Measurements from ENCODE around the gene LIN54. TPM values are rescaled to one million over a fixed set of nuclear protein-coding genes. Genes with fewer than 3 reads are reported as not detected.

The LIN54 gene
- total RNA-seq, 1 experiment from 2014 or later = 14.5 TPM

DNA sequence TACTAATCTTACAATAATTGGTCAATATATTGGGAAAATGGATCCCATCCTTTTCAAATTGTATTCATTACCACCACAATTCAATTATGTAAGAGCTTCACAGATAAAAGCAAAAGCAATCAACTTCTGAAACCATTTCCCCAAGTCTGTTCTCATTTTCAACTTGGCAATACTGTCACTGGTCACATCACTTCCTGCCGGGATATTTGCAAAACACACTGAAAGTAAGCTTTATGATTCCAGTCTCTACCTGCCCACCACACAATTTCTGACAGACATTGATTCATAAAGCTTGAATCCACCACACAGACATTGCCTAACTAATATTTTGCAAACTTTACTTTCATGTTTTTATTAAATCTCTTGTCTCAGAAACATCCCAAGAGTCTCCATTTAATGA, 53.6 kb downstream of the LIN54 start:
- H3K36me3 ChIP-seq (ENCODE audit: control insufficient read depth, insufficient read depth, low read length) = no peaks in the 10 kb centered on the region
- in situ Hi-C loops (cut with HindIII; ENCODE audit: low pct_unique_long_range_greater_than_20kb, low sequenced_read_pairs) = no loop called here
- H3K4me1 ChIP-seq (ENCODE audit: control insufficient read depth, insufficient read depth, low read length) = no peaks in the 10 kb centered on the region
- TF ChIP-seq, protein P1, sequence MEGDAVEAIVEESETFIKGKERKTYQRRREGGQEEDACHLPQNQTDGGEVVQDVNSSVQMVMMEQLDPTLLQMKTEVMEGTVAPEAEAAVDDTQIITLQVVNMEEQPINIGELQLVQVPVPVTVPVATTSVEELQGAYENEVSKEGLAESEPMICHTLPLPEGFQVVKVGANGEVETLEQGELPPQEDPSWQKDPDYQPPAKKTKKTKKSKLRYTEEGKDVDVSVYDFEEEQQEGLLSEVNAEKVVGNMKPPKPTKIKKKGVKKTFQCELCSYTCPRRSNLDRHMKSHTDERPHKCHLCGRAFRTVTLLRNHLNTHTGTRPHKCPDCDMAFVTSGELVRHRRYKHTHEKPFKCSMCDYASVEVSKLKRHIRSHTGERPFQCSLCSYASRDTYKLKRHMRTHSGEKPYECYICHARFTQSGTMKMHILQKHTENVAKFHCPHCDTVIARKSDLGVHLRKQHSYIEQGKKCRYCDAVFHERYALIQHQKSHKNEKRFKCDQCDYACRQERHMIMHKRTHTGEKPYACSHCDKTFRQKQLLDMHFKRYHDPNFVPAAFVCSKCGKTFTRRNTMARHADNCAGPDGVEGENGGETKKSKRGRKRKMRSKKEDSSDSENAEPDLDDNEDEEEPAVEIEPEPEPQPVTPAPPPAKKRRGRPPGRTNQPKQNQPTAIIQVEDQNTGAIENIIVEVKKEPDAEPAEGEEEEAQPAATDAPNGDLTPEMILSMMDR (IDR thresholded peaks at IDR 0.05) = no peak
- TF ChIP-seq, protein P2, sequence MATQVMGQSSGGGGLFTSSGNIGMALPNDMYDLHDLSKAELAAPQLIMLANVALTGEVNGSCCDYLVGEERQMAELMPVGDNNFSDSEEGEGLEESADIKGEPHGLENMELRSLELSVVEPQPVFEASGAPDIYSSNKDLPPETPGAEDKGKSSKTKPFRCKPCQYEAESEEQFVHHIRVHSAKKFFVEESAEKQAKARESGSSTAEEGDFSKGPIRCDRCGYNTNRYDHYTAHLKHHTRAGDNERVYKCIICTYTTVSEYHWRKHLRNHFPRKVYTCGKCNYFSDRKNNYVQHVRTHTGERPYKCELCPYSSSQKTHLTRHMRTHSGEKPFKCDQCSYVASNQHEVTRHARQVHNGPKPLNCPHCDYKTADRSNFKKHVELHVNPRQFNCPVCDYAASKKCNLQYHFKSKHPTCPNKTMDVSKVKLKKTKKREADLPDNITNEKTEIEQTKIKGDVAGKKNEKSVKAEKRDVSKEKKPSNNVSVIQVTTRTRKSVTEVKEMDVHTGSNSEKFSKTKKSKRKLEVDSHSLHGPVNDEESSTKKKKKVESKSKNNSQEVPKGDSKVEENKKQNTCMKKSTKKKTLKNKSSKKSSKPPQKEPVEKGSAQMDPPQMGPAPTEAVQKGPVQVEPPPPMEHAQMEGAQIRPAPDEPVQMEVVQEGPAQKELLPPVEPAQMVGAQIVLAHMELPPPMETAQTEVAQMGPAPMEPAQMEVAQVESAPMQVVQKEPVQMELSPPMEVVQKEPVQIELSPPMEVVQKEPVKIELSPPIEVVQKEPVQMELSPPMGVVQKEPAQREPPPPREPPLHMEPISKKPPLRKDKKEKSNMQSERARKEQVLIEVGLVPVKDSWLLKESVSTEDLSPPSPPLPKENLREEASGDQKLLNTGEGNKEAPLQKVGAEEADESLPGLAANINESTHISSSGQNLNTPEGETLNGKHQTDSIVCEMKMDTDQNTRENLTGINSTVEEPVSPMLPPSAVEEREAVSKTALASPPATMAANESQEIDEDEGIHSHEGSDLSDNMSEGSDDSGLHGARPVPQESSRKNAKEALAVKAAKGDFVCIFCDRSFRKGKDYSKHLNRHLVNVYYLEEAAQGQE (IDR thresholded peaks at IDR 0.05; ENCODE audit: insufficient read depth in 1 of 2, low read depth in 2 of 2, low read length in 1 of 2) = no peak
- no peak for TF ChIP-seq TCF7L2 (IDR thresholded peaks at IDR 0.05; ENCODE audit: low read depth, low read length)
- no peak for TF ChIP-seq POLR2AphosphoS5 (IDR thresholded peaks at IDR 0.05; ENCODE audit: low read depth, low read length)
- no peak for TF ChIP-seq SIN3A (IDR thresholded peaks at IDR 0.05; ENCODE audit: borderline replicate concordance, insufficient read depth, low read depth, low read length)
- H3K9me3 ChIP-seq (ENCODE audit: control insufficient read depth, insufficient read depth, low read depth, low read length) = no peaks in the 10 kb centered on the region
- no peak overlapping the region for H3K4me3 ChIP-seq (ENCODE audit: low read depth in 2 of 2, low read length in 2 of 2)
- POLR2A ChIA-PET = no interaction called here
- H3K27me3 ChIP-seq (ENCODE audit: control insufficient read depth, insufficient read depth, low read length) = no peaks in the 10 kb centered on the region
- no peak for DNase-seq (ENCODE audit: low read depth, low spot score)
- CTCF ChIA-PET = no interaction called here
- no peak overlapping the region for H3K27ac ChIP-seq (ENCODE audit: low read length)
- intact Hi-C loops (cut with micrococcal nuclease; ENCODE audit: unreplicated experiment) = no loop called here
- ATAC-seq = no peak
- no TSS peak for BruUV-seq (replicated peaks)

DNA sequence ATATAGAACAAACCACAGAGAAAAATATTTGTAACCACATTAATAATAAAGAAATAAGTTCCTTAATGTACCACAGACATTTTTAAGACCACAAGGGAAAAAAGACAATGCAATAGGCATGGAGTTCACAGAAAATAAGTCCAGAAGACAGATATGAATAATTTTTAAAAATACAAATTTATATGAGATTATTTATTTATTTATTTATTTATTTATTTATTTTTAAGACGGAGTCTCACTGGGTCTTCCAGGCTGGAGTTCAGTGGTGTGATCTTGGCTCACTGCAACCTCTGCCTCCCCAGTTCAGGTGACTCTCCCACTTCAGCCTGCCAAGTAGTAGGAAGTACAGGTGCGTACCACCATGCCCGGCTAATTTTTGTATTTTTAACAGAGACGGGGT, 56.4 kb downstream of the LIN54 start:
- Histone ChIP-seq H3K36me3 (ENCODE audit: control insufficient read depth, insufficient read depth, low read length) (no peaks in the 10 kb centered on the region), H3K4me3 (ENCODE audit: low read depth in 2 of 2, low read length in 2 of 2) (no peak overlapping the region), H3K9me3 (ENCODE audit: control insufficient read depth, insufficient read depth, low read depth, low read length) (no peaks in the 10 kb centered on the region), H3K4me1 (ENCODE audit: control insufficient read depth, insufficient read depth, low read length) (no peaks in the 10 kb centered on the region), H3K27me3 (ENCODE audit: control insufficient read depth, insufficient read depth, low read length) (no peaks in the 10 kb centered on the region), H3K27ac (ENCODE audit: low read length) (no peak overlapping the region)
- TF ChIP-seq, protein P2 (IDR thresholded peaks at IDR 0.05; ENCODE audit: insufficient read depth in 1 of 2, low read depth in 2 of 2, low read length in 1 of 2) = no peak
- TF ChIP-seq TCF7L2 (IDR thresholded peaks at IDR 0.05; ENCODE audit: low read depth, low read length) (no peak), POLR2AphosphoS5 (IDR thresholded peaks at IDR 0.05; ENCODE audit: low read depth, low read length) (no peak), SIN3A (IDR thresholded peaks at IDR 0.05; ENCODE audit: borderline replicate concordance, insufficient read depth, low read depth, low read length) (no peak)
- TF ChIP-seq, protein P1 (IDR thresholded peaks at IDR 0.05) = no peak
- BruUV-seq (replicated peaks) = no TSS peak
- ChIA-PET POLR2A (no interaction called here), CTCF (no interaction called here)
- ATAC-seq (no peak), DNase-seq (ENCODE audit: low read depth, low spot score) (no peak)
- intact Hi-C loops (cut with micrococcal nuclease; ENCODE audit: unreplicated experiment) (no loop called here), in situ Hi-C loops (cut with HindIII; ENCODE audit: low pct_unique_long_range_greater_than_20kb, low sequenced_read_pairs) (no loop called here)
